CD14-positive monocyte (primary cell): ENCODE measurements around the gene FLT3LG. TPM values are rescaled to one million over a fixed set of nuclear protein-coding genes. Genes with fewer than 3 reads are reported as not detected.

Experiments used
- DNase-seq, 3 donors: peaks; one replicate each; pipeline ENCODE4 v3.0.0-alpha.2; 2011 to 2022
- H2AFZ ChIP-seq: 2 replicates; pipeline ENCODE4 v1.6.0; 2012; ENCODE audit warnings: mild to moderate bottlenecking, low read depth, low read length, inconsistent platforms; ENCODE audit not compliant: insufficient read depth, poor library complexity, severe bottlenecking
- H3K27ac ChIP-seq, 2 donors: 1 replicate in 1 of 2; 2 replicates in 1 of 2; pipeline ENCODE4 v1.5.1; 2012 to 2013; ENCODE audit warnings: low read length in 2 of 2, control low read depth in 1 of 2, inconsistent platforms in 1 of 2, low read depth in 1 of 2, mild to moderate bottlenecking in 1 of 2
- H3K27me3 ChIP-seq, 2 donors: one replicate each; pipeline versions ENCODE4 v1.6.0 to v1.6.1; 2011 to 2013; ENCODE audit warnings: low read length in 2 of 2; ENCODE audit not compliant: control insufficient read depth in 2 of 2, insufficient read depth in 2 of 2
- H3K36me3 ChIP-seq, 2 donors: replicated peaks in 1 of 2; 1 replicate in 1 of 2; 2 replicates in 1 of 2; pipeline versions ENCODE4 v1.5.1 to v1.6.1; 2012 to 2013; ENCODE audit warnings: low read length in 2 of 2, control low read depth in 1 of 2, inconsistent platforms in 1 of 2, mild to moderate bottlenecking in 1 of 2; ENCODE audit not compliant: insufficient read depth in 2 of 2, control insufficient read depth in 1 of 2
- H3K4me1 ChIP-seq, 2 donors: 1 replicate in 1 of 2; 2 replicates in 1 of 2; pipeline versions ENCODE4 v1.5.1 to v1.6.1; 2012 to 2013; ENCODE audit warnings: low read length in 2 of 2, control low read depth in 1 of 2, inconsistent platforms in 1 of 2, mild to moderate bottlenecking in 1 of 2, moderate library complexity in 1 of 2; ENCODE audit not compliant: insufficient read depth in 2 of 2, control insufficient read depth in 1 of 2
- H3K4me2 ChIP-seq: replicated peaks from 2 replicates; pipeline ENCODE3; 2012; ENCODE audit warnings: low read length, moderate library complexity, mild to moderate bottlenecking; ENCODE audit not compliant: poor library complexity, severe bottlenecking; ENCODE audit errors: extremely low read depth
- H3K4me3 ChIP-seq, 3 experiments: fragments of 200-600 bp in 1 of 3; sonication (generic) in 1 of 3; replicated peaks in 1 of 3; 1 replicate in 2 of 3; 2 replicates in 1 of 3; pipeline ENCODE4 v1.5.1; 2011 to 2013; ENCODE audit warnings: low read length in 3 of 3, mild to moderate bottlenecking in 3 of 3, control low read depth in 2 of 3, low read depth in 2 of 3, inconsistent platforms in 1 of 3, moderate library complexity in 1 of 3
- H3K79me2 ChIP-seq: 2 replicates; pipeline ENCODE4 v1.6.0; 2012; ENCODE audit warnings: mild to moderate bottlenecking, control low read depth, inconsistent platforms, low read length, moderate library complexity; ENCODE audit not compliant: insufficient read depth
- H3K9ac ChIP-seq: 2 replicates; pipeline ENCODE4 v1.6.0; 2017; ENCODE audit warnings: low read length, mild to moderate bottlenecking; ENCODE audit not compliant: insufficient read depth, poor library complexity, severe bottlenecking
- H3K9me3 ChIP-seq, 2 donors: replicated peaks in 1 of 2; 1 replicate in 1 of 2; 2 replicates in 1 of 2; pipeline versions ENCODE4 v1.5.1 to v1.6.1; 2012 to 2013; ENCODE audit warnings: low read length in 2 of 2, control low read depth in 1 of 2; ENCODE audit not compliant: control insufficient read depth in 1 of 2, insufficient read depth in 1 of 2
- H4K20me1 ChIP-seq: 2 replicates; pipeline ENCODE4 v1.6.0; 2012; ENCODE audit warnings: mild to moderate bottlenecking, low read length, control low read depth, moderate library complexity; ENCODE audit not compliant: insufficient read depth
- H3K27ac Mint-ChIP-seq, 7 donors: one replicate each; pipeline ENCODE4 v1.8.0; 2020; ENCODE audit warnings: mild to moderate bottlenecking in 7 of 7, mixed read lengths in 7 of 7, moderate library complexity in 6 of 7, inconsistent platforms in 2 of 7
- H3K27me3 Mint-ChIP-seq, 3 donors: one replicate each; pipeline ENCODE4 v1.8.0; 2021 to 2022; ENCODE audit warnings: low read depth in 3 of 3, mild to moderate bottlenecking in 3 of 3, mixed read lengths in 3 of 3, moderate library complexity in 3 of 3, inconsistent platforms in 1 of 3
- H3K36me3 Mint-ChIP-seq, 2 donors: one replicate each; pipeline ENCODE4 v1.8.0; 2020; ENCODE audit warnings: mixed read lengths in 2 of 2, inconsistent platforms in 1 of 2, mild to moderate bottlenecking in 1 of 2
- H3K4me1 Mint-ChIP-seq: one replicate; pipeline ENCODE4 v1.8.0; 2020; ENCODE audit warnings: mild to moderate bottlenecking, mixed read lengths
- H3K4me3 Mint-ChIP-seq, 2 donors: one replicate each; pipeline ENCODE4 v1.8.0; 2020; ENCODE audit warnings: mild to moderate bottlenecking in 2 of 2, mixed read lengths in 2 of 2, moderate library complexity in 1 of 2
- H3K9me3 Mint-ChIP-seq, 7 donors: one replicate each; pipeline ENCODE4 v1.8.0; 2020 to 2022; ENCODE audit warnings: mixed read lengths in 7 of 7, mild to moderate bottlenecking in 6 of 7, moderate library complexity in 6 of 7, inconsistent platforms in 2 of 7
- CTCF ChIP-seq: fragments of 200-600 bp; IDR thresholded peaks from one replicate; pipeline ENCODE4 v1.8.0; 2022; ENCODE audit warnings: antibody characterized with exemption, mild to moderate bottlenecking
- WGBS: methylation state at CpG from one replicate; pipeline ENCODE4 v1.1.5; 2013; ENCODE audit warnings: missing lambda C conversion rate; ENCODE audit not compliant: insufficient coverage; 5-methylcytosine and 5-hydroxymethylcytosine counted together
- intact Hi-C, 2 donors: fragments of 100-400 bp; cut with micrococcal nuclease; formaldehyde crosslinking; loops; one replicate each; pipeline versions ENCODE4 v1.15.0 to v1.15.1; 2023
- polyA plus RNA-seq, 3 donors: library from polyadenylated mRNA; depleted of rRNA in 1 of 3; unstranded in 2 of 3; stranded (reverse) in 1 of 3; fragments of 300-500 nt in 2 of 3; fragments of >200 nt in 1 of 3; fragmentation: Illumina TruSeq in 2 of 3; gene quantifications; 1 replicate in 2 of 3; 2 replicates in 1 of 3; pipeline ENCODE4 v1.2.3, GENCODE V29; 2012 to 2021

The FLT3LG gene
- polyA plus RNA-seq, 3 donors = 5.0 to 13.8 (median 6.9) TPM

DNA sequence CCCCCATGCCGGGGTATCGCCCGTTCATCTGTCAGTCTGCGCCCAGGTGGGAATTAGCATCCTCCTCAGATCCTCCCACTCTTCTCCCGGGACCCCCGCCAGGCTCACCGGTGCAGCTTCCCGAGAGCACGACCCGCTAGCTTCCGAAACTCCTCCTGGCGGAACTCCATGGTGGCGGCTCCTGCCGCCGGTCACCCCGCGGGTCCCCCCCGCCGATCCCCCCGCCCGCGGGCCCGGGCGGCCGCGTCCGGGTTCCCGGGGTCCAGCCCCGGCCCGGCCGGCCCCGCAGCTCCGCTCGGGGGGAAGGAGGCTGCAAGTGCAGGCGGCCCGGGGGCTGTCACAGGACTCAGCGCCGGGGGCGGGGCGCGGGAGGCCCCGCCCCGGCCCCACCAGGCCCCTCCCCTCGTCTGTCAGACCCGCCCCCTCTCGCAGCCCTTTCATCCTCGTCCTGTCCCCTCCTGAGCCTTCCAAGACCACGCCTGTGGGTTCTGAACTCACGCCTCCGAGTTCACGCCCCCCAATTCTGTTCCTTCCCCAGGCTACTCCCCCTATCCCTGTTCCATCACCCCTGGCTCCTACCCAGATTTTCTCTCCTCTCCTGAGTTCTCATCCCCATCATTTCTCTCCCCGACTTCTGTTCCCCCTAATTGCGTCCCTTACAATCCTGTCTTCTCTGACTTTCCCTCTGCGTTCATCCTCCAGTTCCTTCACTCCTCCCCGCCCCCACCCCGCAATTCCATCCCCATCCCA, 32.6 kb upstream of the FLT3LG start, which contains the start of gene SLC17A7:
Gene SLC17A7, minus strand, starts transcription at position 318 of the 750 bp plus-strand sequence. Its CDS starts 148 bp downstream, at position 170.
- peak within 1 kb of the TSS in 1 of 3 experiments; percentile 95 for H3K4me3 ChIP-seq
- peak within 1 kb of the TSS; percentile 100 for H3K4me2 ChIP-seq
- H3K36me3 Mint-ChIP-seq = peaks cover 16 to 17% of the 10 kb centered on the region in 2 donors
- intact Hi-C loops = loop anchor here in 1 of 2 donors (5.0 kb wide), 1 partner anchor 49 kb away; no protein-coding TSS in a partner anchor
- H3K27ac Mint-ChIP-seq = peak within 1 kb of the TSS in 1 of 7 donors; percentile 36
- peak in 1 of 3 donors; percentile 23 for DNase-seq
- H3K4me1 ChIP-seq = peaks cover 40 to 49% of the 10 kb centered on the region in 2 donors
- H3K4me3 Mint-ChIP-seq = peak within 1 kb of the TSS; percentile 80 to 89
- peaks cover 0 to 25% of the 10 kb centered on the region in 2 donors for H3K9me3 ChIP-seq
- peaks cover 45% of the 10 kb centered on the region for H3K4me1 Mint-ChIP-seq
- 7% methylated on average over 46 of the region's 56 CpGs for WGBS
- no peak within 1 kb of the TSS for H3K9ac ChIP-seq
- peaks cover 0 to 31% (median 18%) of the 10 kb centered on the region in 7 donors for H3K9me3 Mint-ChIP-seq
- no peak within 1 kb of the TSS for H3K27ac ChIP-seq
- peaks cover 59 to 65% (median 61%) of the 10 kb centered on the region in 3 donors for H3K27me3 Mint-ChIP-seq
- H4K20me1 ChIP-seq = no peaks in the 10 kb centered on the region
- peaks cover 57 to 60% of the 10 kb centered on the region in 2 donors for H3K27me3 ChIP-seq
- H2AFZ ChIP-seq = peak within 1 kb of the TSS; percentile 99
- no peaks in the 10 kb centered on the region for H3K79me2 ChIP-seq
- peaks cover 0 to 1% of the 10 kb centered on the region in 2 donors for H3K36me3 ChIP-seq
- no peak for TF ChIP-seq CTCF

DNA sequence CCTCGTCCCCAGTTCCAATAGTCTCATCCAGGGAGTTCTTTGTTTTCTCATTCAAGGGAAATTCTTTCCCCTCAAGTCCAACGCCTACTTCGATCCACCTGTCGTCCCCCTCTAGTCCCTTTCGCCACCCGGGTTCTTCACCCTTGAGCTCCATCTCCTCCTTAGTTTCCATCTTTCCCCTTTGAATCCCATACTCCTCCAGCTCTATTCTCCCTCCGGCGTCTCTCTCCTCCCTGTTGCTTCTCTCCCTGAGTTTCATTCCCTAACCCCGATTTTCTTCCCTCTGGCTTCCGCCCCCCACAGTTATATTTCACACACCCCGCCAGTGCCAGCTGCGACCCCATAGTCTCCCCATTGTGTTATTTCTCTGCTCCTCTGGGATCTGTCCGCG, 32.1 kb upstream of the FLT3LG start:
- 32% methylated on average over 14 of the region's 14 CpGs for WGBS
- H3K27me3 Mint-ChIP-seq = peaks cover 53 to 59% (median 56%) of the 10 kb centered on the region in 3 donors
- no peak for TF ChIP-seq CTCF
- Histone ChIP-seq H3K9me3 (peaks cover 0 to 19% of the 10 kb centered on the region in 2 donors), H3K36me3 (peaks cover 5 to 7% of the 10 kb centered on the region in 2 donors), H3K4me1 (peaks cover 37 to 46% of the 10 kb centered on the region in 2 donors), H3K4me2 (peak overlapping the region; percentile 100), H4K20me1 (no peaks in the 10 kb centered on the region), H3K27me3 (peaks cover 51 to 55% of the 10 kb centered on the region in 2 donors), H3K9ac (no peak overlapping the region), H3K27ac (no peak overlapping the region), H3K4me3 (peak overlapping the region in 1 of 3 experiments; percentile 95), H2AFZ (peak overlapping the region; percentile 99), H3K79me2 (no peaks in the 10 kb centered on the region)
- peaks cover 19 to 23% of the 10 kb centered on the region in 2 donors for H3K36me3 Mint-ChIP-seq
- peak overlapping the region in 1 of 7 donors; percentile 36 for H3K27ac Mint-ChIP-seq
- peaks cover 46% of the 10 kb centered on the region for H3K4me1 Mint-ChIP-seq
- H3K4me3 Mint-ChIP-seq = peak overlapping the region; percentile 80 to 83
- H3K9me3 Mint-ChIP-seq = peaks cover 0 to 27% (median 15%) of the 10 kb centered on the region in 7 donors
- no peak for DNase-seq
- intact Hi-C loops = loop anchor here in 1 of 2 donors (5.0 kb wide), 1 partner anchor 50 kb away; no protein-coding TSS in a partner anchor
